Colon (tissue), 2 donors: ENCODE measurements around the gene FUT8.

Source experiments
- FAIRE-seq: peaks from 2 replicates; lab custom pipeline; 2012; peaks lifted over from hg19 to GRCh38; lab: Jason Lieb, UNC
- donor health status: control.
- donor health status: control.

The FUT8 gene

GRCh38 chr14:65558363-65558762, 145.8 kb downstream of the FUT8 start:
- FAIRE-seq = no peak

- FAIRE-seq = no peak
These were observed 148.0 kb downstream of the FUT8 start for GRCh38 chr14:65560340-65561027.

GRCh38 chr14:65564370-65564769, 151.8 kb downstream of the FUT8 start:
- FAIRE-seq = no peak

GRCh38 chr14:65565948-65566347, 153.4 kb downstream of the FUT8 start:
- FAIRE-seq = no peak

GRCh38 chr14:65566820-65567522, 154.4 kb downstream of the FUT8 start:
- no peak for FAIRE-seq

- no peak for FAIRE-seq
These were observed 162.1 kb downstream of the FUT8 start for GRCh38 chr14:65574611-65575010.

GRCh38 chr14:65575389-65575788, 162.9 kb downstream of the FUT8 start:
- FAIRE-seq = no peak

GRCh38 chr14:65580973-65581372, 168.4 kb downstream of the FUT8 start:
- FAIRE-seq = no peak

- FAIRE-seq = no peak
These were observed 168.8 kb downstream of the FUT8 start for GRCh38 chr14:65581378-65581777.

GRCh38 chr14:65581799-65582198, 169.3 kb downstream of the FUT8 start:
- no peak for FAIRE-seq

GRCh38 chr14:65585216-65585615, 172.7 kb downstream of the FUT8 start:
- no peak for FAIRE-seq

- FAIRE-seq = no peak
These were observed 176.1 kb downstream of the FUT8 start for GRCh38 chr14:65588426-65589140.

- no peak for FAIRE-seq
These were observed 181.8 kb downstream of the FUT8 start for GRCh38 chr14:65594153-65594881.

- FAIRE-seq = no peak
These were observed 182.3 kb downstream of the FUT8 start for GRCh38 chr14:65594882-65595237.

GRCh38 chr14:65599375-65599774, 186.8 kb downstream of the FUT8 start:
- FAIRE-seq = no peak

GRCh38 chr14:65600742-65601141, 188.2 kb downstream of the FUT8 start:
- FAIRE-seq = no peak

- no peak for FAIRE-seq
These were observed 192.0 kb downstream of the FUT8 start for GRCh38 chr14:65604535-65604934.

GRCh38 chr14:65604936-65605335, 192.4 kb downstream of the FUT8 start:
- FAIRE-seq = no peak

- no peak for FAIRE-seq
These were observed 193.9 kb downstream of the FUT8 start for GRCh38 chr14:65606460-65606859.

GRCh38 chr14:65613131-65613650, 200.7 kb downstream of the FUT8 start:
- no peak for FAIRE-seq

GRCh38 chr14:65618996-65619395, 206.5 kb downstream of the FUT8 start:
- no peak for FAIRE-seq

- no peak for FAIRE-seq
These were observed 207.7 kb downstream of the FUT8 start for GRCh38 chr14:65620195-65620594.
